ENCODE results near the gene KRT31.

DNA sequence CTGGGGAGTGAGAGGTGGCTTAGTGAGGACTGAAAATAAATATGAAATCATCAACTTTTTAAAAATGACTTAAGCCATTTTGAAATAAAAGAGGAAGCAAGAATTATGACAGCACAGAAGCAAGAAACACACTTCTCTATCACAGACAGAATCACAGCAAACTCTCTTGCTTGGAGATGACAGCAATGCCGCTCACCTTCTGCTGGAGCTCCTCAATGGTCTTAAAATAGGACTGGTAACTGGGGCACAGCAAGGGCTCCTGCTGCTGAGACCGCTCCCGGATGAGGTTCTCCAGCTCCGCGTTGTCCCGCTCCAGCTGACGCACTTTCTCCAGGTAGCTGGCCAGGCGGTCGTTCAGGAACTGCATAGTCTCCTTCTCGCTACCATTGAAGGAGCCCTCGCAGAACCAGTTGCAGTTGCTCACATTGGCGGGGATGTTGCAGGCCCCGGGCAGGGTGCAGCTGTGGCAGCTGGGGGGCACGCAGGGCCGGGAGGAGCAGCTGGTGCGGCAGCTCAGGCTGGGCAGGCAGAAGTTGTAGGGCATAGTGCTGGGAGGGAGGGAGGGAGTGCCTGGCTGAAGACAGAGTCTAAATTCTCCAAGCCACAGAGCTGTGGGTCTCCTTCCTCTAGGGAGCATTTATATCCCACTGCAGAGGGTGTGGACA lies at the start of gene KRT31:
- TF ChIP-seq, protein P1, sequence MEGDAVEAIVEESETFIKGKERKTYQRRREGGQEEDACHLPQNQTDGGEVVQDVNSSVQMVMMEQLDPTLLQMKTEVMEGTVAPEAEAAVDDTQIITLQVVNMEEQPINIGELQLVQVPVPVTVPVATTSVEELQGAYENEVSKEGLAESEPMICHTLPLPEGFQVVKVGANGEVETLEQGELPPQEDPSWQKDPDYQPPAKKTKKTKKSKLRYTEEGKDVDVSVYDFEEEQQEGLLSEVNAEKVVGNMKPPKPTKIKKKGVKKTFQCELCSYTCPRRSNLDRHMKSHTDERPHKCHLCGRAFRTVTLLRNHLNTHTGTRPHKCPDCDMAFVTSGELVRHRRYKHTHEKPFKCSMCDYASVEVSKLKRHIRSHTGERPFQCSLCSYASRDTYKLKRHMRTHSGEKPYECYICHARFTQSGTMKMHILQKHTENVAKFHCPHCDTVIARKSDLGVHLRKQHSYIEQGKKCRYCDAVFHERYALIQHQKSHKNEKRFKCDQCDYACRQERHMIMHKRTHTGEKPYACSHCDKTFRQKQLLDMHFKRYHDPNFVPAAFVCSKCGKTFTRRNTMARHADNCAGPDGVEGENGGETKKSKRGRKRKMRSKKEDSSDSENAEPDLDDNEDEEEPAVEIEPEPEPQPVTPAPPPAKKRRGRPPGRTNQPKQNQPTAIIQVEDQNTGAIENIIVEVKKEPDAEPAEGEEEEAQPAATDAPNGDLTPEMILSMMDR (IDR thresholded peaks at IDR 0.05; ENCODE audit: low read length) = no peak
- TF ChIP-seq EZH2 (IDR thresholded peaks at IDR 0.05; ENCODE audit: borderline replicate concordance, low read length) = no peak
